SK-N-SH (cell line): ENCODE results near the gene MAST4. TPM values are rescaled to one million over a fixed set of nuclear protein-coding genes. Genes with fewer than 3 reads are reported as not detected.

Source experiments
- CTCF ChIA-PET: fragments of 300-600, 350-600 bp; formaldehyde crosslinking; extraction: SDS; loops from one replicate; lab custom pipeline; 2021; lab: Yijun Ruan, JAX
- POLR2A ChIA-PET: fragments of 350-600 bp; sonication (Branson Sonifier 250); formaldehyde crosslinking; extraction: SDS; loops from one replicate; lab custom pipeline; 2020; ENCODE audit warnings: antibody characterized with exemption, inconsistent platforms; lab: Yijun Ruan, JAX
- DNase-seq: peaks from one replicate; pipeline ENCODE4 v3.0.0; 2012
- H2AFZ ChIP-seq: fragments of 200-600 bp; sonication (generic); 2 replicates; pipeline ENCODE4 v1.8.1; 2016; ENCODE audit warnings: antibody characterized with exemption, mild to moderate bottlenecking, low read depth
- H3F3A ChIP-seq: fragments of 200-600 bp; sonication (generic); replicated peaks from 2 replicates; pipeline ENCODE3; 2016; ENCODE audit warnings: antibody characterized with exemption, mild to moderate bottlenecking; ENCODE audit not compliant: insufficient read depth
- H3K27ac ChIP-seq, 2 experiments: fragments of 200-500 bp in 1 of 2; fragments of 200-600 bp in 1 of 2; sonication (Bioruptor generic) in 1 of 2; sonication (generic), shearing (Covaris generic) in 1 of 2; 2 replicates each; pipeline versions ENCODE4 v1.5.1 to v1.6.1; 2014 to 2016; ENCODE audit warnings: low read depth in 2 of 2, inconsistent platforms in 1 of 2, low read length in 1 of 2, mild to moderate bottlenecking in 1 of 2, mixed read lengths in 1 of 2
- H3K27me3 ChIP-seq: fragments of 200-600 bp; sonication (generic), shearing (Covaris generic); 2 replicates; pipeline ENCODE4 v1.6.1; 2016; ENCODE audit warnings: mixed run types; ENCODE audit not compliant: insufficient read depth
- H3K36me3 ChIP-seq, 2 experiments: fragments of 200-500 bp in 1 of 2; fragments of 200-600 bp in 1 of 2; sonication (Bioruptor generic) in 1 of 2; sonication (generic) in 1 of 2; replicated peaks in 1 of 2; 2 replicates each; pipeline versions ENCODE3 to v1.5.1; 2014 to 2016; ENCODE audit warnings: low read length in 1 of 2, mild to moderate bottlenecking in 1 of 2; ENCODE audit not compliant: insufficient read depth in 2 of 2, control insufficient read depth in 1 of 2
- H3K4me1 ChIP-seq, 2 experiments: fragments of 200-500 bp in 1 of 2; fragments of 200-600 bp in 1 of 2; sonication (Bioruptor generic) in 1 of 2; sonication (generic), shearing (Covaris generic) in 1 of 2; 2 replicates each; pipeline versions ENCODE4 v1.5.1 to v1.6.1; 2014 to 2016; ENCODE audit warnings: low read depth in 1 of 2, low read length in 1 of 2, mixed run types in 1 of 2; ENCODE audit not compliant: insufficient read depth in 2 of 2, control insufficient read depth in 1 of 2
- H3K4me2 ChIP-seq: fragments of 200-600 bp; sonication (generic), shearing (Covaris generic); 2 replicates; pipeline ENCODE4 v1.6.1; 2017; ENCODE audit warnings: mixed run types
- H3K4me3 ChIP-seq, 2 experiments: fragments of 200-500 bp in 1 of 2; fragments of 200-600 bp in 1 of 2; sonication (Bioruptor generic) in 1 of 2; sonication (generic), shearing (Covaris generic) in 1 of 2; 2 replicates each; pipeline versions ENCODE4 v1.5.1 to v1.8.1; 2014 to 2016; ENCODE audit warnings: low read depth in 2 of 2, inconsistent platforms in 1 of 2, low read length in 1 of 2, mild to moderate bottlenecking in 1 of 2, mixed read lengths in 1 of 2, moderate library complexity in 1 of 2
- H3K79me2 ChIP-seq: fragments of 200-600 bp; sonication (generic); 2 replicates; pipeline ENCODE4 v1.8.1; 2017; ENCODE audit warnings: mild to moderate bottlenecking; ENCODE audit not compliant: insufficient read depth
- H3K9ac ChIP-seq: fragments of 200-600 bp; sonication (generic); 2 replicates; pipeline ENCODE4 v1.6.1; 2017; ENCODE audit warnings: mixed run types
- H3K9me2 ChIP-seq: fragments of 200-600 bp; sonication (generic); 2 replicates; pipeline ENCODE4 v1.6.1; 2017; ENCODE audit warnings: mixed run types
- H3K9me3 ChIP-seq: fragments of 200-600 bp; sonication (generic); 2 replicates; pipeline ENCODE4 v1.6.1; 2017; ENCODE audit warnings: mixed run types, mild to moderate bottlenecking, moderate library complexity
- H4K20me1 ChIP-seq: fragments of 200-600 bp; sonication (generic); 2 replicates; pipeline ENCODE4 v1.6.1; 2017; ENCODE audit warnings: mild to moderate bottlenecking, mixed run types; ENCODE audit not compliant: insufficient read depth
- CHD2 ChIP-seq: fragments of 150-350 bp; IDR thresholded peaks from 2 replicates; pipeline ENCODE4 v1.6.1; 2018; ENCODE audit warnings: low read length; ENCODE audit not compliant: partially characterized antibody
- ELF1 ChIP-seq: IDR thresholded peaks from 2 replicates; pipeline ENCODE4 v1.4.0; 2012
- EP300 ChIP-seq, 2 experiments: IDR thresholded peaks; 2 replicates each; pipeline versions ENCODE4 v1.4.0 to v1.6.1; 2012; ENCODE audit warnings: borderline replicate concordance in 1 of 2, low read depth in 1 of 2, low read length in 1 of 2
- EZH2phosphoT487 ChIP-seq: fragments of 200-600 bp; sonication (generic); IDR thresholded peaks from 2 replicates; pipeline ENCODE4 v1.6.1; 2017; ENCODE audit warnings: low read depth, mixed run types, mild to moderate bottlenecking, antibody characterized with exemption, moderate library complexity, borderline replicate concordance
- FOSL2 ChIP-seq: IDR thresholded peaks from 2 replicates; pipeline ENCODE4 v1.4.0; 2012; ENCODE audit warnings: low read depth, mild to moderate bottlenecking, moderate library complexity, borderline replicate concordance
- GABPA ChIP-seq: IDR thresholded peaks from 2 replicates; pipeline ENCODE4 v1.4.0; 2012; ENCODE audit warnings: low read depth, mild to moderate bottlenecking
- GATA2 ChIP-seq: sonication (generic); formaldehyde crosslinking; IDR thresholded peaks from 2 replicates; pipeline ENCODE4 v1.5.0; 2020; ENCODE audit warnings: mild to moderate bottlenecking, missing genetic modification reagents
- MEF2A ChIP-seq: IDR thresholded peaks from 2 replicates; pipeline ENCODE4 v1.4.0; 2012; ENCODE audit warnings: low read depth, borderline replicate concordance
- RAD21 ChIP-seq: IDR thresholded peaks from 2 replicates; pipeline ENCODE4 v1.6.1; 2012; ENCODE audit warnings: mild to moderate bottlenecking, low read length
- RXRA ChIP-seq: IDR thresholded peaks from 2 replicates; pipeline ENCODE4 v1.4.0; 2012; ENCODE audit warnings: low read depth, mild to moderate bottlenecking, borderline replicate concordance
- SIN3A ChIP-seq: IDR thresholded peaks from 2 replicates; pipeline ENCODE4 v1.6.1; 2012; ENCODE audit warnings: low read depth, mild to moderate bottlenecking, low read length, moderate library complexity, borderline replicate concordance
- SMC3 ChIP-seq: IDR thresholded peaks from 2 replicates; pipeline ENCODE4 v1.6.1; 2012; ENCODE audit warnings: low read depth, low read length, improper control_type of control experiment
- TAF1 ChIP-seq: IDR thresholded peaks from 2 replicates; pipeline ENCODE4 v1.6.1; 2012; ENCODE audit warnings: low read depth, mild to moderate bottlenecking, low read length, moderate library complexity, borderline replicate concordance
- TCF12 ChIP-seq: IDR thresholded peaks from 2 replicates; pipeline ENCODE4 v1.4.0; 2012
- TEAD4 ChIP-seq: IDR thresholded peaks from 2 replicates; pipeline ENCODE4 v1.4.0; 2012; ENCODE audit warnings: mild to moderate bottlenecking, borderline replicate concordance; ENCODE audit not compliant: insufficient read depth
- YY1 ChIP-seq: IDR thresholded peaks from 2 replicates; pipeline ENCODE4 v1.4.0; 2012; ENCODE audit warnings: low read depth, mild to moderate bottlenecking
- WGBS: methylation state at CpG from one replicate; pipeline ENCODE4 v1.1.6; 2017; ENCODE audit warnings: low lambda C conversion rate; 5-methylcytosine and 5-hydroxymethylcytosine counted together
- polyA plus RNA-seq, 3 experiments: library from polyadenylated mRNA; depleted of rRNA; stranded (reverse); fragments of >200 nt; gene quantifications; 2 replicates each; pipeline ENCODE4 v1.2.3, GENCODE V29; 2012
- TF ChIP-seq, protein P1 (sequence below): IDR thresholded peaks from 2 replicates; pipeline ENCODE4 v1.4.0; 2012; ENCODE audit warnings: low read depth

Gene MAST4
- polyA plus RNA-seq, 1 of the 3 experiments (the other 2 are of a cell fraction) = 2.2 TPM

DNA sequence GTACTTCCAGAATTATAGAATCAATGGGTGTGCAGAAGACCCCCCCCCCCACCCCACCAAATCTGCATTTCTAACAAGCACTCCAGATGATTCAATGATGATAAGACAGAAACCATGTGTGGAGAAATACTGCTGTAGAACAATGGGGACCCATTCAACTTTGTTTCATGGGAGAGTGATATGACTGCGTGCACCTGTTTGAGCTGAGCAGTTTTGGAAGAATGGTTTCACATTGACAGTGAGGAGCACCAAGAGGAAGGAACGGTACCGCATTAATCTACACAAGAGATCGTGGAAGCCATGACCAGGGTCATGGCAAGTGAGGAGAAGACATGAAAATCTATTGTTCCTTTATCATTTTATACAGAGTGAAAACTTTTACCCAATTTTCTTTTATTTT is 397.7 kb downstream of the MAST4 start:
- Histone ChIP-seq H3K27me3 (no peaks in the 10 kb centered on the region), H3K9ac (no peak overlapping the region), H3K9me3 (no peaks in the 10 kb centered on the region), H3K4me2 (no peak overlapping the region), H3K79me2 (no peaks in the 10 kb centered on the region), H3F3A (no peaks in the 10 kb centered on the region), H2AFZ (no peak overlapping the region), H3K36me3 (no peaks in the 10 kb centered on the region), H3K4me1 (no peaks in the 10 kb centered on the region; a peak in 2 of 4 replicates), H3K4me3 (no peak overlapping the region), H4K20me1 (no peaks in the 10 kb centered on the region), H3K27ac (no peak overlapping the region), H3K9me2 (no peaks in the 10 kb centered on the region)
- CTCF ChIA-PET = interaction anchor here (0.6 to 2.5 kb wide), 4 partner anchors 11 to 215 kb away, joined by 3 to 10 read pairs (median 5); no protein-coding TSS in a partner anchor
- TF ChIP-seq, protein P1, sequence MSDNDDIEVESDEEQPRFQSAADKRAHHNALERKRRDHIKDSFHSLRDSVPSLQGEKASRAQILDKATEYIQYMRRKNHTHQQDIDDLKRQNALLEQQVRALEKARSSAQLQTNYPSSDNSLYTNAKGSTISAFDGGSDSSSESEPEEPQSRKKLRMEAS = no peak
- no peak for TF ChIP-seq GABPA
- TF ChIP-seq ELF1 = no peak
- TF ChIP-seq FOSL2 = no peak
- TF ChIP-seq MEF2A = no peak
- no peak for TF ChIP-seq TAF1
- no peak for TF ChIP-seq TCF12
- TF ChIP-seq CHD2 = no peak
- TF ChIP-seq GATA2 (CRISPR knock-in tag) = no peak
- no peak for TF ChIP-seq TEAD4
- TF ChIP-seq EZH2phosphoT487 = no peak
- no peak for TF ChIP-seq RAD21
- TF ChIP-seq SMC3 = no peak
- DNase-seq = no peak
- 89% methylated on average over 4 of the region's 4 CpGs for WGBS
- POLR2A ChIA-PET = no interaction called here

DNA sequence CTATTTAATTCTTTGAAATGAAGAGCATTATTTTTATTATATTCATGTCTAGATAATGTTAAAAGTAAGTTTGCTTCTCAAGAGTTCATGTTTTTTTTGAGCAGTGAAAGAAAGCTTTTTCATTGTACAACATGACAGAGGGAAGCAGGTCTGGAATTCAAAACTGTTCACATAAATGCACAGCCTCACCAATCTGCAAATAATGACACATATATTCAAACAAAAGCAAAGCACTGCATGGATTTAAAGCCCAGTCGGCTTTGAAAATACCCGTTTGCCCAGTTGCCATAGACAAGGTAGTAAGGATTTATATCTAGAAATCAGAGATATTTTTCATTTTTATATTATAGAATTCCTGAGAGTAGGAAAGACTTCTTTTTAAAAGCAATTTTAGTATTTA is 398.6 kb downstream of the MAST4 start:
- no peak overlapping the region for H3K4me2 ChIP-seq
- H4K20me1 ChIP-seq = no peaks in the 10 kb centered on the region

More for the DNA sequence above, 398.6 kb downstream of the MAST4 start:
- Histone ChIP-seq H3K4me3 (no peak overlapping the region), H3F3A (no peaks in the 10 kb centered on the region), H3K9ac (no peak overlapping the region), H3K36me3 (no peaks in the 10 kb centered on the region), H2AFZ (no peak overlapping the region), H3K27me3 (no peaks in the 10 kb centered on the region), H3K4me1 (no peaks in the 10 kb centered on the region; a peak in 2 of 4 replicates), H3K9me2 (no peaks in the 10 kb centered on the region), H3K9me3 (no peaks in the 10 kb centered on the region), H3K27ac (no peak overlapping the region), H3K79me2 (no peaks in the 10 kb centered on the region)
- no peak for TF ChIP-seq RAD21
- no peak for TF ChIP-seq EP300 (IDR thresholded peaks at IDR 0.05; ENCODE audit: borderline replicate concordance in 1 of 2, low read depth in 1 of 2, low read length in 1 of 2)
- no peak for TF ChIP-seq GATA2 (CRISPR knock-in tag)
- no peak for TF ChIP-seq YY1
- no peak for TF ChIP-seq RXRA
- TF ChIP-seq SIN3A = no peak
- POLR2A ChIA-PET = interaction anchor here (0.6 kb wide), 1 partner anchor 107 kb away, joined by 3 read pairs; no protein-coding TSS in a partner anchor
- CTCF ChIA-PET = no interaction called here
- 87% methylated on average over 2 of the region's 2 CpGs for WGBS
- no peak for DNase-seq
